Measurements from ENCODE around the gene PARD3. TPM values are rescaled to one million over a fixed set of nuclear protein-coding genes. Genes with fewer than 3 reads are reported as not detected.

PARD3 gene
- polyA plus RNA-seq, 1 donor from 2014 or later = 12.4 TPM

DNA sequence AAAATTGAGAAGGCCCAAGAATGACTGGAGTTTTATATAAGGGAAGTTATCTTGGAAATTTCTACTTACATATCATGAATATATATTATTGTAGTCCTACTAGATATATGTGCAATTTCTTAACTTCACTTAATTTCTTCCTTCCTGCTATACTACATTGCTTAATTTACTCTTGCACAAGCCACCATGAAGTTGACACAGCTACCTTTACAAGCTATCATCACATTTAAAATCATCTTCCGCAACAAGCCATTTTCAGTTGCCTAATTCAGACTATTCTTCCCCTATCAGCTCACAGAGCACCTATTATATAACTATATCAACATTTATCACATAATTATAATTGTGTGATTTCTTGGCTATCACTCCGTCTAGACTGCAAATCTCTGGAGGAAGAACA lies 418.4 kb downstream of the PARD3 start:
- Histone ChIP-seq H3K9me2 (ENCODE audit: insufficient read depth, low read length) (no peaks in the 10 kb centered on the region), H3K79me2 (replicated peaks; ENCODE audit: insufficient read depth, low read length) (no peaks in the 10 kb centered on the region), H3K27ac (ENCODE audit: low read length) (no peak overlapping the region), H3K9ac (ENCODE audit: low read length) (no peak overlapping the region), H3K4me2 (ENCODE audit: low read length) (no peak overlapping the region), H2AFZ (ENCODE audit: low read depth, low read length) (no peak overlapping the region), H3K4me3 (ENCODE audit: low read length) (no peak overlapping the region), H3K9me3 (ENCODE audit: low read length) (no peaks in the 10 kb centered on the region), H3K27me3 (ENCODE audit: insufficient read depth, low read depth, low read length) (no peaks in the 10 kb centered on the region), H4K20me1 (ENCODE audit: insufficient read depth) (no peaks in the 10 kb centered on the region), H3F3A (ENCODE audit: insufficient read depth, low read length, poor library complexity, severe bottlenecking) (no peaks in the 10 kb centered on the region), H3K36me3 (ENCODE audit: insufficient read depth, low read length) (no peaks in the 10 kb centered on the region)
- TF ChIP-seq, protein P1, sequence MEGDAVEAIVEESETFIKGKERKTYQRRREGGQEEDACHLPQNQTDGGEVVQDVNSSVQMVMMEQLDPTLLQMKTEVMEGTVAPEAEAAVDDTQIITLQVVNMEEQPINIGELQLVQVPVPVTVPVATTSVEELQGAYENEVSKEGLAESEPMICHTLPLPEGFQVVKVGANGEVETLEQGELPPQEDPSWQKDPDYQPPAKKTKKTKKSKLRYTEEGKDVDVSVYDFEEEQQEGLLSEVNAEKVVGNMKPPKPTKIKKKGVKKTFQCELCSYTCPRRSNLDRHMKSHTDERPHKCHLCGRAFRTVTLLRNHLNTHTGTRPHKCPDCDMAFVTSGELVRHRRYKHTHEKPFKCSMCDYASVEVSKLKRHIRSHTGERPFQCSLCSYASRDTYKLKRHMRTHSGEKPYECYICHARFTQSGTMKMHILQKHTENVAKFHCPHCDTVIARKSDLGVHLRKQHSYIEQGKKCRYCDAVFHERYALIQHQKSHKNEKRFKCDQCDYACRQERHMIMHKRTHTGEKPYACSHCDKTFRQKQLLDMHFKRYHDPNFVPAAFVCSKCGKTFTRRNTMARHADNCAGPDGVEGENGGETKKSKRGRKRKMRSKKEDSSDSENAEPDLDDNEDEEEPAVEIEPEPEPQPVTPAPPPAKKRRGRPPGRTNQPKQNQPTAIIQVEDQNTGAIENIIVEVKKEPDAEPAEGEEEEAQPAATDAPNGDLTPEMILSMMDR (IDR thresholded peaks at IDR 0.05; ENCODE audit: poor library complexity, severe bottlenecking) = no peak
- TF ChIP-seq RAD21 (conservative IDR thresholded peaks at IDR 0.05) = no peak
- TF ChIP-seq SMC3 (conservative IDR thresholded peaks at IDR 0.05; ENCODE audit: poor library complexity) = no peak
- no peak for TF ChIP-seq TAF1 (IDR thresholded peaks at IDR 0.05; ENCODE audit: low read depth)
- TF ChIP-seq EZH2 (IDR thresholded peaks at IDR 0.05; ENCODE audit: borderline replicate concordance, insufficient read depth, low read length, poor library complexity, severe bottlenecking) = no peak
- TF ChIP-seq POLR2AphosphoS5 (IDR thresholded peaks at IDR 0.05) = no peak
- no peak for TF ChIP-seq EP300 (conservative IDR thresholded peaks at IDR 0.05; ENCODE audit: poor library complexity, severe bottlenecking)
- TF ChIP-seq, protein P2, sequence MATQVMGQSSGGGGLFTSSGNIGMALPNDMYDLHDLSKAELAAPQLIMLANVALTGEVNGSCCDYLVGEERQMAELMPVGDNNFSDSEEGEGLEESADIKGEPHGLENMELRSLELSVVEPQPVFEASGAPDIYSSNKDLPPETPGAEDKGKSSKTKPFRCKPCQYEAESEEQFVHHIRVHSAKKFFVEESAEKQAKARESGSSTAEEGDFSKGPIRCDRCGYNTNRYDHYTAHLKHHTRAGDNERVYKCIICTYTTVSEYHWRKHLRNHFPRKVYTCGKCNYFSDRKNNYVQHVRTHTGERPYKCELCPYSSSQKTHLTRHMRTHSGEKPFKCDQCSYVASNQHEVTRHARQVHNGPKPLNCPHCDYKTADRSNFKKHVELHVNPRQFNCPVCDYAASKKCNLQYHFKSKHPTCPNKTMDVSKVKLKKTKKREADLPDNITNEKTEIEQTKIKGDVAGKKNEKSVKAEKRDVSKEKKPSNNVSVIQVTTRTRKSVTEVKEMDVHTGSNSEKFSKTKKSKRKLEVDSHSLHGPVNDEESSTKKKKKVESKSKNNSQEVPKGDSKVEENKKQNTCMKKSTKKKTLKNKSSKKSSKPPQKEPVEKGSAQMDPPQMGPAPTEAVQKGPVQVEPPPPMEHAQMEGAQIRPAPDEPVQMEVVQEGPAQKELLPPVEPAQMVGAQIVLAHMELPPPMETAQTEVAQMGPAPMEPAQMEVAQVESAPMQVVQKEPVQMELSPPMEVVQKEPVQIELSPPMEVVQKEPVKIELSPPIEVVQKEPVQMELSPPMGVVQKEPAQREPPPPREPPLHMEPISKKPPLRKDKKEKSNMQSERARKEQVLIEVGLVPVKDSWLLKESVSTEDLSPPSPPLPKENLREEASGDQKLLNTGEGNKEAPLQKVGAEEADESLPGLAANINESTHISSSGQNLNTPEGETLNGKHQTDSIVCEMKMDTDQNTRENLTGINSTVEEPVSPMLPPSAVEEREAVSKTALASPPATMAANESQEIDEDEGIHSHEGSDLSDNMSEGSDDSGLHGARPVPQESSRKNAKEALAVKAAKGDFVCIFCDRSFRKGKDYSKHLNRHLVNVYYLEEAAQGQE (IDR thresholded peaks at IDR 0.05; ENCODE audit: borderline replicate concordance) = no peak
- no peak for TF ChIP-seq MXI1 (conservative IDR thresholded peaks at IDR 0.05; ENCODE audit: poor library complexity, severe bottlenecking)

DNA sequence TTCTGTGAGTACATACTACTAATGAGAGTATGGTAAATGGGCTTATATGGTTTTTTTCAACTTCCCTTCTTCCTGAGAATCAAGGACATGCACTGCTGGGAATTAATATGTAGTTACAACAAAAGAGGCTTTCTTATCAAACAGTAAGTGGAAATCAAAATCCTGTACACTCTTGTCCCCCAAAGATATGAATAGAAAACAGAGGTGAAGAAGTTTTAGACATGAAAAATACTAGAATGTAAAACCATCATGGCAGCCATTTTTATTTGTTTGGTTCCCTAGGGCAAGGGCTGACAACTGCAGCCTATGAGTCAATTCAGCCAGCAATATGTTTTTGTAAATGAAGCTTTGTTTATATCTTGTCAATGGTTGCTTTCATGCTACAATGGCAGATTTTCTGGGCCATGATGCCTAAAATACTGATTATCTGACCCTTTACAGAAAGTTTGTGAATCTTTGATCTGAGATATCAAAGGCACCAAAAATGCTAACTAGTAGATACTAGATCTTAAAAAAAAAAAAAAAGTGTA lies 422.4 kb downstream of the PARD3 start:
- Histone ChIP-seq H3K36me3 (ENCODE audit: insufficient read depth, low read length) (no peaks in the 10 kb centered on the region), H3K9me3 (ENCODE audit: low read length) (no peaks in the 10 kb centered on the region), H3K27me3 (ENCODE audit: insufficient read depth, low read depth, low read length) (no peaks in the 10 kb centered on the region), H3K79me2 (replicated peaks; ENCODE audit: insufficient read depth, low read length) (no peaks in the 10 kb centered on the region), H3K27ac (ENCODE audit: low read length) (no peak overlapping the region), H4K20me1 (ENCODE audit: insufficient read depth) (no peaks in the 10 kb centered on the region), H2AFZ (ENCODE audit: low read depth, low read length) (no peak overlapping the region), H3F3A (ENCODE audit: insufficient read depth, low read length, poor library complexity, severe bottlenecking) (no peaks in the 10 kb centered on the region), H3K9ac (ENCODE audit: low read length) (no peak overlapping the region), H3K4me2 (ENCODE audit: low read length) (no peak overlapping the region), H3K9me2 (ENCODE audit: insufficient read depth, low read length) (no peaks in the 10 kb centered on the region), H3K4me3 (ENCODE audit: low read length) (no peak overlapping the region)
- TF ChIP-seq SMC3 (conservative IDR thresholded peaks at IDR 0.05; ENCODE audit: poor library complexity) (no peak), MXI1 (conservative IDR thresholded peaks at IDR 0.05; ENCODE audit: poor library complexity, severe bottlenecking) (no peak), EP300 (conservative IDR thresholded peaks at IDR 0.05; ENCODE audit: poor library complexity, severe bottlenecking) (no peak), POLR2AphosphoS5 (IDR thresholded peaks at IDR 0.05) (no peak), EZH2 (IDR thresholded peaks at IDR 0.05; ENCODE audit: borderline replicate concordance, insufficient read depth, low read length, poor library complexity, severe bottlenecking) (no peak), RAD21 (conservative IDR thresholded peaks at IDR 0.05) (no peak), TAF1 (IDR thresholded peaks at IDR 0.05; ENCODE audit: low read depth) (no peak)
- TF ChIP-seq, protein P1 (IDR thresholded peaks at IDR 0.05; ENCODE audit: poor library complexity, severe bottlenecking) = no peak
- TF ChIP-seq, protein P2 (IDR thresholded peaks at IDR 0.05; ENCODE audit: borderline replicate concordance) = no peak
